Endodermal cell (in vitro differentiated cells): ENCODE measurements around the gene HACD2. TPM values are rescaled to one million over a fixed set of nuclear protein-coding genes. Genes with fewer than 3 reads are reported as not detected.

Experiments used
- DNase-seq: peaks from one replicate; pipeline ENCODE4 v3.0.0-alpha.2; 2017
- H3K27ac ChIP-seq: 2 replicates; pipeline ENCODE4 v1.5.1; 2013; ENCODE audit warnings: mild to moderate bottlenecking, low read depth, low read length, moderate library complexity
- H3K27me3 ChIP-seq: 2 replicates; pipeline ENCODE4 v1.6.1; 2013; ENCODE audit warnings: mild to moderate bottlenecking, low read length, moderate library complexity; ENCODE audit not compliant: insufficient read depth, control insufficient read depth, poor library complexity, severe bottlenecking
- H3K36me3 ChIP-seq: 2 replicates; pipeline ENCODE4 v1.7.0; 2013; ENCODE audit warnings: mild to moderate bottlenecking, low read length, moderate library complexity; ENCODE audit not compliant: control insufficient read depth, insufficient read depth
- H3K4me1 ChIP-seq: one replicate; pipeline ENCODE4 v1.7.0; 2013; ENCODE audit warnings: low read length; ENCODE audit not compliant: control insufficient read depth, insufficient read depth
- H3K4me3 ChIP-seq: 2 replicates; pipeline ENCODE4 v1.5.1; 2013; ENCODE audit warnings: mild to moderate bottlenecking, low read length, moderate library complexity
- H3K9ac ChIP-seq: 2 replicates; pipeline ENCODE4 v1.6.1; 2013; ENCODE audit warnings: mild to moderate bottlenecking, low read length, moderate library complexity; ENCODE audit not compliant: poor library complexity, severe bottlenecking; ENCODE audit errors: extremely low read depth
- H3K9me3 ChIP-seq: 2 replicates; pipeline ENCODE4 v1.6.1; 2013; ENCODE audit warnings: mild to moderate bottlenecking, low read length, moderate library complexity; ENCODE audit not compliant: control insufficient read depth
- H3K27ac Mint-ChIP-seq: 2 replicates; pipeline ENCODE4 v1.8.0; 2020; ENCODE audit warnings: mixed read lengths
- H3K27me3 Mint-ChIP-seq: 2 replicates; pipeline ENCODE4 v1.8.0; 2021; ENCODE audit warnings: mild to moderate bottlenecking, mixed read lengths; ENCODE audit not compliant: insufficient read depth
- H3K36me3 Mint-ChIP-seq: 2 replicates; pipeline ENCODE4 v1.8.0; 2020; ENCODE audit warnings: low read depth, mixed read lengths
- H3K4me1 Mint-ChIP-seq: 2 replicates; pipeline ENCODE4 v1.8.0; 2020; ENCODE audit warnings: mixed read lengths
- H3K4me3 Mint-ChIP-seq: 2 replicates; pipeline ENCODE4 v1.8.0; 2020; ENCODE audit warnings: mild to moderate bottlenecking, moderate library complexity, mixed read lengths
- H3K9me3 Mint-ChIP-seq: 2 replicates; pipeline ENCODE4 v1.8.0; 2020; ENCODE audit warnings: mild to moderate bottlenecking, mixed read lengths
- CTCF ChIP-seq: fragments of 200-600 bp; sonication (generic); conservative IDR thresholded peaks from 2 replicates; pipeline ENCODE4 v1.5.0; 2021; ENCODE audit warnings: antibody characterized with exemption, mild to moderate bottlenecking
- WGBS, 2 experiments: methylation state at CpG; one replicate each; pipeline versions ENCODE4 v1.1.5 to v1.1.7; 2013; ENCODE audit warnings: missing lambda C conversion rate in 2 of 2, mixed read lengths in 1 of 2; ENCODE audit not compliant: insufficient coverage in 1 of 2, insufficient read length in 1 of 2; 5-methylcytosine and 5-hydroxymethylcytosine counted together
- total RNA-seq, 2 donors: library from RNA; stranded (reverse); fragmentation: NEBNext Ultra II Directional in 1 of 2; extraction: Animal tissue kit (Norgen Biotek cat#: 25700) in 1 of 2; gene quantifications; 2 replicates in 1 of 2; 3 replicates in 1 of 2; pipeline ENCODE4 v1.2.1, GENCODE V29; 2021

HACD2 gene
- total RNA-seq, 2 donors from 2014 or later, result 32.5 to 48.7 TPM

- no peak overlapping the region for H3K27ac Mint-ChIP-seq
These were observed 62.4 kb downstream of the HACD2 start for GRCh38 chr3:123522320-123523022.

GRCh38 chr3:123521179-123521969, 63.5 kb downstream of the HACD2 start:
- H3K27me3 Mint-ChIP-seq, result no peaks in the 10 kb centered on the region
- H3K36me3 Mint-ChIP-seq, result peaks cover 11% of the 10 kb centered on the region
- H3K36me3 ChIP-seq, result peaks cover 75% of the 10 kb centered on the region
- H3K9ac ChIP-seq, result no peak overlapping the region
- no peak overlapping the region for H3K4me3 Mint-ChIP-seq
- no peak for DNase-seq
- TF ChIP-seq CTCF, result no peak
- H3K27me3 ChIP-seq, result no peaks in the 10 kb centered on the region
- H3K27ac ChIP-seq, result no peak overlapping the region
- H3K9me3 ChIP-seq, result no peaks in the 10 kb centered on the region
- no peaks in the 10 kb centered on the region for H3K9me3 Mint-ChIP-seq
- H3K4me3 ChIP-seq, result no peak overlapping the region
- no peaks in the 10 kb centered on the region for H3K4me1 ChIP-seq
- WGBS, 2 experiments, result 96 to 100% methylated on average over 1 to 2 of the region's 3 CpGs
- H3K27ac Mint-ChIP-seq, result no peak overlapping the region
- H3K4me1 Mint-ChIP-seq, result peaks cover 5% of the 10 kb centered on the region

More at GRCh38 chr3:123522320-123523022, 62.4 kb downstream of the HACD2 start:
- Mint-ChIP-seq H3K27me3 (no peaks in the 10 kb centered on the region), H3K4me1 (peaks cover 5% of the 10 kb centered on the region), H3K36me3 (peaks cover 19% of the 10 kb centered on the region), H3K4me3 (no peak overlapping the region), H3K9me3 (no peaks in the 10 kb centered on the region)
- Histone ChIP-seq H3K9ac (no peak overlapping the region), H3K4me1 (no peaks in the 10 kb centered on the region), H3K4me3 (no peak overlapping the region), H3K9me3 (no peaks in the 10 kb centered on the region), H3K27me3 (no peaks in the 10 kb centered on the region), H3K27ac (no peak overlapping the region), H3K36me3 (peaks cover 78% of the 10 kb centered on the region)
- no peak for TF ChIP-seq CTCF
- DNase-seq, result no peak
- 96 to 100% methylated on average over 4 of the region's 4 CpGs for WGBS, 2 experiments

- Histone ChIP-seq H3K27me3 (no peaks in the 10 kb centered on the region), H3K36me3 (peaks cover 70% of the 10 kb centered on the region), H3K9me3 (no peaks in the 10 kb centered on the region), H3K4me3 (no peak overlapping the region), H3K4me1 (no peaks in the 10 kb centered on the region), H3K9ac (no peak overlapping the region), H3K27ac (no peak overlapping the region)
- no peak for TF ChIP-seq CTCF
- H3K36me3 Mint-ChIP-seq, result peaks cover 11% of the 10 kb centered on the region
- no peaks in the 10 kb centered on the region for H3K9me3 Mint-ChIP-seq
- no peak overlapping the region for H3K4me3 Mint-ChIP-seq
- H3K27me3 Mint-ChIP-seq, result no peaks in the 10 kb centered on the region
- no peak overlapping the region for H3K27ac Mint-ChIP-seq
- 96 to 100% methylated on average over 1 to 2 of the region's 2 CpGs for WGBS, 2 experiments
- no peak for DNase-seq
- peaks cover 5% of the 10 kb centered on the region for H3K4me1 Mint-ChIP-seq
These were observed 64.2 kb downstream of the HACD2 start for GRCh38 chr3:123520656-123521055.
